ENCODE measurements around the gene GOLM1. TPM values are rescaled to one million over a fixed set of nuclear protein-coding genes. Genes with fewer than 3 reads are reported as not detected.
"Not testable (repeated sequence)": the region's sequence is repeated elsewhere in the genome, so short reads cannot be mapped to it uniquely, and the experiment has no call there.

GOLM1 gene
- total and polyA plus RNA-seq, 9 donors, result 38.0 to 85.9 (median 59.8) TPM

- Histone ChIP-seq H3K27me3 (ENCODE audit: control insufficient read depth, insufficient read depth, low read length) (no peaks in the 10 kb centered on the region), H3K36me3 (ENCODE audit: control insufficient read depth, insufficient read depth, low read length) (peaks cover 16% of the 10 kb centered on the region), H3K4me1 (ENCODE audit: control insufficient read depth, insufficient read depth, low read length) (no peaks in the 10 kb centered on the region), H3K4me3 (ENCODE audit: low read length) (no peak overlapping the region), H3K27ac (ENCODE audit: low read length) (no peak overlapping the region), H3K9me3 (replicated peaks; ENCODE audit: control insufficient read depth, low read depth, low read length) (no peaks in the 10 kb centered on the region)
- 65% methylated on average over 2 of the region's 7 CpGs for WGBS (ENCODE audit: insufficient coverage)
- no peak for DNase-seq
Observed at GRCh38 chr9:86069206-86069869, 30.0 kb downstream of the GOLM1 start.

- no peaks in the 10 kb centered on the region for H3K9me3 ChIP-seq (replicated peaks; ENCODE audit: control insufficient read depth, low read depth, low read length)
- no peaks in the 10 kb centered on the region for H3K4me1 ChIP-seq (ENCODE audit: control insufficient read depth, insufficient read depth, low read length)
- DNase-seq, result no peak
- H3K27ac ChIP-seq (ENCODE audit: low read length), result no peak overlapping the region
- H3K36me3 ChIP-seq (ENCODE audit: control insufficient read depth, insufficient read depth, low read length), result peaks cover 7% of the 10 kb centered on the region
- no peak overlapping the region for H3K4me3 ChIP-seq (ENCODE audit: low read length)
- WGBS (ENCODE audit: insufficient coverage), result 39% methylated on average over 2 of the region's 2 CpGs
- no peaks in the 10 kb centered on the region for H3K27me3 ChIP-seq (ENCODE audit: control insufficient read depth, insufficient read depth, low read length)
Observed at GRCh38 chr9:86064220-86064619, 35.1 kb downstream of the GOLM1 start.

- H3K36me3 ChIP-seq (ENCODE audit: control insufficient read depth, insufficient read depth, low read length), result peaks cover 4% of the 10 kb centered on the region
- no peak for DNase-seq
- no peaks in the 10 kb centered on the region for H3K9me3 ChIP-seq (replicated peaks; ENCODE audit: control insufficient read depth, low read depth, low read length)
- WGBS (ENCODE audit: insufficient coverage), result 68% methylated on average over 8 of the region's 16 CpGs
- no peaks in the 10 kb centered on the region for H3K27me3 ChIP-seq (ENCODE audit: control insufficient read depth, insufficient read depth, low read length)
- no peak overlapping the region for H3K27ac ChIP-seq (ENCODE audit: low read length)
- H3K4me3 ChIP-seq (ENCODE audit: low read length), result no peak overlapping the region
- H3K4me1 ChIP-seq (ENCODE audit: control insufficient read depth, insufficient read depth, low read length), result no peaks in the 10 kb centered on the region
Observed at GRCh38 chr9:86062845-86063693, 36.3 kb downstream of the GOLM1 start.

- Histone ChIP-seq H3K27me3 (ENCODE audit: control insufficient read depth, insufficient read depth, low read length) (no peaks in the 10 kb centered on the region), H3K27ac (ENCODE audit: low read length) (no peak overlapping the region), H3K4me1 (ENCODE audit: control insufficient read depth, insufficient read depth, low read length) (no peaks in the 10 kb centered on the region), H3K9me3 (replicated peaks; ENCODE audit: control insufficient read depth, low read depth, low read length) (no peaks in the 10 kb centered on the region), H3K36me3 (ENCODE audit: control insufficient read depth, insufficient read depth, low read length) (peaks cover 3% of the 10 kb centered on the region), H3K4me3 (ENCODE audit: low read length) (no peak overlapping the region)
- WGBS (ENCODE audit: insufficient coverage), result 82% methylated on average over 10 of the region's 11 CpGs
- no peak for DNase-seq
Observed at GRCh38 chr9:86061972-86062739, 37.2 kb downstream of the GOLM1 start.

GRCh38 chr9:86057491-86057890 lies 41.9 kb downstream of the GOLM1 start:
- no peak for DNase-seq
- H3K27me3 ChIP-seq (ENCODE audit: control insufficient read depth, insufficient read depth, low read length), result no peaks in the 10 kb centered on the region
- 82% methylated on average over 11 of the region's 13 CpGs for WGBS (ENCODE audit: insufficient coverage)
- H3K4me1 ChIP-seq (ENCODE audit: control insufficient read depth, insufficient read depth, low read length), result no peaks in the 10 kb centered on the region
- peaks cover 3% of the 10 kb centered on the region for H3K36me3 ChIP-seq (ENCODE audit: control insufficient read depth, insufficient read depth, low read length)
- H3K4me3 ChIP-seq (ENCODE audit: low read length), result no peak overlapping the region
- no peak overlapping the region for H3K27ac ChIP-seq (ENCODE audit: low read length)
- no peaks in the 10 kb centered on the region for H3K9me3 ChIP-seq (replicated peaks; ENCODE audit: control insufficient read depth, low read depth, low read length)

- no peak for DNase-seq
- Histone ChIP-seq H3K27ac (ENCODE audit: low read length) (no peak overlapping the region), H3K9me3 (replicated peaks; ENCODE audit: control insufficient read depth, low read depth, low read length) (no peaks in the 10 kb centered on the region), H3K4me3 (ENCODE audit: low read length) (no peak overlapping the region), H3K4me1 (ENCODE audit: control insufficient read depth, insufficient read depth, low read length) (no peaks in the 10 kb centered on the region), H3K27me3 (ENCODE audit: control insufficient read depth, insufficient read depth, low read length) (no peaks in the 10 kb centered on the region), H3K36me3 (ENCODE audit: control insufficient read depth, insufficient read depth, low read length) (no peaks in the 10 kb centered on the region)
- WGBS (ENCODE audit: insufficient coverage), result 38% methylated on average over 1 of the region's 3 CpGs
Observed at GRCh38 chr9:86054695-86055094, 44.7 kb downstream of the GOLM1 start.

GRCh38 chr9:86052556-86053468 lies 46.5 kb downstream of the GOLM1 start:
- no peaks in the 10 kb centered on the region for H3K27me3 ChIP-seq (ENCODE audit: control insufficient read depth, insufficient read depth, low read length)
- no peak for DNase-seq
- no peaks in the 10 kb centered on the region for H3K36me3 ChIP-seq (ENCODE audit: control insufficient read depth, insufficient read depth, low read length)
- no peaks in the 10 kb centered on the region for H3K9me3 ChIP-seq (replicated peaks; ENCODE audit: control insufficient read depth, low read depth, low read length)
- H3K4me3 ChIP-seq (ENCODE audit: low read length), result no peak overlapping the region
- H3K27ac ChIP-seq (ENCODE audit: low read length), result no peak overlapping the region
- no peaks in the 10 kb centered on the region for H3K4me1 ChIP-seq (ENCODE audit: control insufficient read depth, insufficient read depth, low read length)
- WGBS (ENCODE audit: insufficient coverage), result 83% methylated on average over 17 of the region's 21 CpGs

- DNase-seq; H3K27ac ChIP-seq (ENCODE audit: low read length); H3K4me1 ChIP-seq (ENCODE audit: control insufficient read depth, insufficient read depth, low read length); H3K27me3 ChIP-seq (ENCODE audit: control insufficient read depth, insufficient read depth, low read length); H3K9me3 ChIP-seq (replicated peaks; ENCODE audit: control insufficient read depth, low read depth, low read length); H3K36me3 ChIP-seq (ENCODE audit: control insufficient read depth, insufficient read depth, low read length); H3K4me3 ChIP-seq (ENCODE audit: low read length): not testable (repeated sequence)
- no CpG with 5 or more reads among the region's 7 CpGs for WGBS (ENCODE audit: insufficient coverage)
Observed at GRCh38 chr9:86048018-86048742, 51.2 kb downstream of the GOLM1 start.

- H3K4me3 ChIP-seq (ENCODE audit: low read length), result no peak overlapping the region
- WGBS (ENCODE audit: insufficient coverage), result 90% methylated on average over 3 of the region's 13 CpGs
- no peak for DNase-seq
- H3K4me1 ChIP-seq (ENCODE audit: control insufficient read depth, insufficient read depth, low read length), result peaks cover 9% of the 10 kb centered on the region
- no peak overlapping the region for H3K27ac ChIP-seq (ENCODE audit: low read length)
- peaks cover 13% of the 10 kb centered on the region for H3K36me3 ChIP-seq (ENCODE audit: control insufficient read depth, insufficient read depth, low read length)
- no peaks in the 10 kb centered on the region for H3K9me3 ChIP-seq (replicated peaks; ENCODE audit: control insufficient read depth, low read depth, low read length)
- no peaks in the 10 kb centered on the region for H3K27me3 ChIP-seq (ENCODE audit: control insufficient read depth, insufficient read depth, low read length)
Observed at GRCh38 chr9:86047361-86047760, 52.0 kb downstream of the GOLM1 start.

Data from muscle of leg (tissue), 11 donors.